A673 (cell line): Measurements from ENCODE around the gene TAX1BP1. TPM values are rescaled to one million over a fixed set of nuclear protein-coding genes. Genes with fewer than 3 reads are reported as not detected.

Experiments
- BruUV-seq: library from RNA; stranded (reverse); fragments of 400-500 nt; replicated peaks from 2 replicates; lab custom pipeline; 2021; lab: Mats Ljungman, UMichigan
- CTCF ChIA-PET: fragments of 300-600 bp; sonication (Branson Sonifier 250); formaldehyde crosslinking; loops from one replicate; lab custom pipeline; 2022; ENCODE audit warnings: antibody characterized with exemption; lab: Charles Lee
- POLR2A ChIA-PET: fragments of 300-600 bp; sonication (Branson Sonifier 250); formaldehyde crosslinking; loops from one replicate; lab custom pipeline; 2022; ENCODE audit warnings: antibody characterized with exemption; ENCODE audit not compliant: low non-redundant PET; lab: Charles Lee
- DNase-seq: peaks from one replicate; pipeline ENCODE4 v3.0.0-alpha.2; 2015; ENCODE audit warnings: low spot score
- H3K27ac ChIP-seq: fragments of 200-600 bp; sonication (generic); 2 replicates; pipeline ENCODE4 v1.5.1; 2016; ENCODE audit warnings: mixed run types, low read depth, mild to moderate bottlenecking, mixed read lengths, antibody characterized with exemption, low read length; ENCODE audit not compliant: poor library complexity, severe bottlenecking
- H3K27me3 ChIP-seq: fragments of 200-600 bp; sonication (generic); replicated peaks from 2 replicates; pipeline ENCODE4 v1.6.1; 2017; ENCODE audit warnings: mixed run types, low read depth, mild to moderate bottlenecking, mixed read lengths, antibody characterized with exemption, low read length; ENCODE audit not compliant: insufficient read depth, poor library complexity
- H3K36me3 ChIP-seq: fragments of 200-600 bp; sonication (generic); 2 replicates; pipeline ENCODE4 v1.6.1; 2016; ENCODE audit warnings: mixed run types, mild to moderate bottlenecking, mixed read lengths, antibody characterized with exemption, low read length; ENCODE audit not compliant: insufficient read depth, poor library complexity, severe bottlenecking
- H3K4me1 ChIP-seq: fragments of 200-600 bp; sonication (generic); 2 replicates; pipeline ENCODE4 v1.6.1; 2017; ENCODE audit warnings: mixed run types, mild to moderate bottlenecking, mixed read lengths, antibody characterized with exemption, low read length; ENCODE audit not compliant: insufficient read depth, poor library complexity, severe bottlenecking
- H3K4me3 ChIP-seq: fragments of 200-600 bp; sonication (generic); 2 replicates; pipeline ENCODE4 v1.5.1; 2016; ENCODE audit warnings: low read depth, mixed run types, mild to moderate bottlenecking, mixed read lengths, low read length; ENCODE audit not compliant: poor library complexity, severe bottlenecking
- H3K9me3 ChIP-seq: fragments of 200-600 bp; sonication (generic); 2 replicates; pipeline ENCODE4 v1.6.1; 2016; ENCODE audit warnings: mixed run types, low read depth, mild to moderate bottlenecking, mixed read lengths, antibody characterized with exemption, low read length; ENCODE audit not compliant: poor library complexity, severe bottlenecking
- CTCF ChIP-seq: fragments of 300-800, 200-600 bp; sonication (generic); conservative IDR thresholded peaks from 2 replicates; pipeline ENCODE4 v1.5.1; 2017; ENCODE audit warnings: low read depth, mild to moderate bottlenecking, antibody characterized with exemption, low read length, moderate library complexity, mixed read lengths
- EZH2 ChIP-seq: fragments of 200-600 bp; sonication (generic); IDR thresholded peaks from 2 replicates; pipeline ENCODE4 v1.6.1; 2017; ENCODE audit warnings: borderline replicate concordance, low read depth, mild to moderate bottlenecking, mixed read lengths, antibody characterized with exemption, low read length; ENCODE audit not compliant: poor library complexity, severe bottlenecking
- intact Hi-C: fragments of 100-400 bp; cut with micrococcal nuclease; formaldehyde crosslinking; loops from one replicate; pipeline ENCODE4 v1.10.0; 2022; ENCODE audit not compliant: unreplicated experiment
- total RNA-seq: library from RNA; stranded (reverse); gene quantifications from 2 replicates; pipeline ENCODE4 v1.2.3, GENCODE V29; 2021

Gene TAX1BP1
- total RNA-seq, 1 experiment from 2014 or later, result 54.0 TPM

- H3K27ac ChIP-seq, result no peak overlapping the region
- H3K4me1 ChIP-seq, result no peaks in the 10 kb centered on the region
- no peak for DNase-seq
- intact Hi-C loops, result no loop called here
- BruUV-seq, result no TSS peak
- ChIA-PET CTCF (no interaction called here), POLR2A (no interaction called here)
- H3K9me3 ChIP-seq, result no peaks in the 10 kb centered on the region
- no peaks in the 10 kb centered on the region for H3K36me3 ChIP-seq
- H3K4me3 ChIP-seq, result no peak overlapping the region
- TF ChIP-seq EZH2, result no peak
- no peak for TF ChIP-seq CTCF
- H3K27me3 ChIP-seq, result no peaks in the 10 kb centered on the region
Measured at GRCh38 chr7:27735831-27736230, 4.1 kb upstream of the TAX1BP1 start.

GRCh38 chr7:27737178-27737577 lies 2.8 kb upstream of the TAX1BP1 start:
- BruUV-seq, result no TSS peak
- no peak for TF ChIP-seq EZH2
- TF ChIP-seq CTCF, result no peak
- no peaks in the 10 kb centered on the region for H3K4me1 ChIP-seq
- H3K9me3 ChIP-seq, result no peaks in the 10 kb centered on the region
- no peaks in the 10 kb centered on the region for H3K27me3 ChIP-seq
- H3K27ac ChIP-seq, result no peak overlapping the region
- intact Hi-C loops, result no loop called here
- ChIA-PET CTCF (no interaction called here), POLR2A (no interaction called here)
- H3K4me3 ChIP-seq, result no peak overlapping the region
- DNase-seq, result no peak
- no peaks in the 10 kb centered on the region for H3K36me3 ChIP-seq

- H3K4me3 ChIP-seq, result no peak overlapping the region
- ChIA-PET POLR2A (no interaction called here), CTCF (no interaction called here)
- no peak for TF ChIP-seq CTCF
- TF ChIP-seq EZH2, result no peak
- no peak overlapping the region for H3K27ac ChIP-seq
- intact Hi-C loops, result no loop called here
- H3K4me1 ChIP-seq, result no peaks in the 10 kb centered on the region
- DNase-seq, result no peak
- no peaks in the 10 kb centered on the region for H3K27me3 ChIP-seq
- no peaks in the 10 kb centered on the region for H3K36me3 ChIP-seq
- no peaks in the 10 kb centered on the region for H3K9me3 ChIP-seq
- BruUV-seq, result no TSS peak
Measured at GRCh38 chr7:27737616-27738015, 2.3 kb upstream of the TAX1BP1 start.
